H9 (cell line): Measurements from ENCODE around the gene ATP6V0E1. TPM values are rescaled to one million over a fixed set of nuclear protein-coding genes. Genes with fewer than 3 reads are reported as not detected.

Experiments
- DNase-seq: peaks from one replicate; pipeline ENCODE4 v3.0.0-alpha.2; 2017
- H2AFZ ChIP-seq: one replicate; pipeline ENCODE4 v1.6.1; 2013; ENCODE audit warnings: mild to moderate bottlenecking, low read length, control low read depth, moderate library complexity
- H2AK5ac ChIP-seq: 2 replicates; pipeline ENCODE4 v1.6.1; 2013; ENCODE audit warnings: low read length, control low read depth, mixed read lengths; ENCODE audit not compliant: insufficient read length
- H2BK120ac ChIP-seq: one replicate; pipeline ENCODE4 v1.6.1; 2013; ENCODE audit warnings: low read depth, mild to moderate bottlenecking, low read length, control low read depth, inconsistent platforms; ENCODE audit not compliant: poor library complexity, severe bottlenecking
- H2BK12ac ChIP-seq: 2 replicates; pipeline ENCODE4 v1.6.1; 2013; ENCODE audit warnings: low read length, control low read depth, mixed read lengths, low read depth; ENCODE audit not compliant: insufficient read length
- H2BK15ac ChIP-seq: 2 replicates; pipeline ENCODE4 v1.6.1; 2013; ENCODE audit warnings: low read depth, low read length, control low read depth
- H2BK20ac ChIP-seq: one replicate; pipeline ENCODE4 v1.6.1; 2013; ENCODE audit warnings: low read depth, mild to moderate bottlenecking, low read length, control low read depth, inconsistent platforms; ENCODE audit not compliant: poor library complexity, severe bottlenecking
- H2BK5ac ChIP-seq: 2 replicates; pipeline ENCODE4 v1.6.1; 2013; ENCODE audit warnings: low read length, control low read depth, mixed read lengths; ENCODE audit not compliant: insufficient read length
- H3K14ac ChIP-seq: 2 replicates; pipeline ENCODE4 v1.6.1; 2013; ENCODE audit warnings: low read length, control low read depth; ENCODE audit not compliant: insufficient read depth
- H3K18ac ChIP-seq: 2 replicates; pipeline ENCODE4 v1.6.1; 2013; ENCODE audit warnings: low read depth, mild to moderate bottlenecking, mixed read lengths, low read length, control low read depth; ENCODE audit not compliant: insufficient read length
- H3K23ac ChIP-seq: 2 replicates; pipeline ENCODE4 v1.6.1; 2013; ENCODE audit warnings: low read length, control low read depth, mixed read lengths, low read depth; ENCODE audit not compliant: insufficient read length
- H3K23me2 ChIP-seq: 2 replicates; pipeline ENCODE4 v1.6.1; 2013; ENCODE audit warnings: low read depth, mild to moderate bottlenecking, mixed read lengths, low read length, control low read depth; ENCODE audit not compliant: insufficient read length, poor library complexity, severe bottlenecking
- H3K27ac ChIP-seq: 2 replicates; pipeline ENCODE4 v1.5.1; 2013; ENCODE audit warnings: low read length, control low read depth, mixed read lengths, low read depth; ENCODE audit not compliant: insufficient read length
- H3K27me3 ChIP-seq: 2 replicates; pipeline ENCODE4 v1.6.1; 2013; ENCODE audit warnings: low read length, control low read depth, inconsistent platforms; ENCODE audit not compliant: insufficient read depth
- H3K4ac ChIP-seq: 2 replicates; pipeline ENCODE4 v1.6.1; 2013; ENCODE audit warnings: low read depth, mild to moderate bottlenecking, control low read depth, inconsistent platforms, low read length, moderate library complexity
- H3K4me1 ChIP-seq: 2 replicates; pipeline ENCODE4 v1.6.1; 2013; ENCODE audit warnings: low read length, control low read depth, inconsistent platforms; ENCODE audit not compliant: insufficient read depth
- H3K4me2 ChIP-seq: 2 replicates; pipeline ENCODE4 v1.6.1; 2013; ENCODE audit warnings: low read length, control low read depth, mixed read lengths; ENCODE audit not compliant: insufficient read length, insufficient read depth
- H3K56ac ChIP-seq: 2 replicates; pipeline ENCODE4 v1.6.1; 2013; ENCODE audit warnings: low read depth, mild to moderate bottlenecking, mixed read lengths, low read length, control low read depth; ENCODE audit not compliant: insufficient read length
- H3K79me1 ChIP-seq: 2 replicates; pipeline ENCODE4 v1.6.1; 2013; ENCODE audit warnings: low read depth, mild to moderate bottlenecking, moderate library complexity, low read length, control low read depth, inconsistent platforms; ENCODE audit not compliant: insufficient read depth, poor library complexity, severe bottlenecking
- H3K79me2 ChIP-seq: 2 replicates; pipeline ENCODE4 v1.6.1; 2013; ENCODE audit warnings: low read length, control low read depth, inconsistent platforms; ENCODE audit not compliant: insufficient read depth
- H3K9ac ChIP-seq: 2 replicates; pipeline ENCODE4 v1.6.1; 2013; ENCODE audit warnings: low read length, control low read depth, mixed read lengths; ENCODE audit not compliant: insufficient read length; ENCODE audit errors: extremely low read depth
- H3K9me3 ChIP-seq: one replicate; pipeline ENCODE4 v1.6.1; 2013; ENCODE audit warnings: low read depth, low read length, inconsistent platforms; ENCODE audit not compliant: control insufficient read depth
- H3T11ph ChIP-seq: one replicate; pipeline ENCODE4 v1.6.1; 2013; ENCODE audit warnings: mild to moderate bottlenecking, low read length, control low read depth, inconsistent platforms
- H4K20me1 ChIP-seq: one replicate; pipeline ENCODE4 v1.6.1; 2013; ENCODE audit not compliant: control insufficient read depth, insufficient read length, insufficient read depth
- H4K5ac ChIP-seq: 2 replicates; pipeline ENCODE4 v1.6.1; 2013; ENCODE audit warnings: low read depth, mild to moderate bottlenecking, mixed read lengths, low read length, control low read depth; ENCODE audit not compliant: insufficient read length
- H4K8ac ChIP-seq: replicated peaks from 2 replicates; pipeline ENCODE4 v1.6.1; 2013; ENCODE audit warnings: low read length, control low read depth, mixed read lengths, low read depth; ENCODE audit not compliant: insufficient read length
- H4K91ac ChIP-seq: 2 replicates; pipeline ENCODE4 v1.6.1; 2013; ENCODE audit warnings: low read depth, mild to moderate bottlenecking, moderate library complexity, mixed read lengths, low read length, control low read depth; ENCODE audit not compliant: insufficient read length
- H3K27ac Mint-ChIP-seq, 3 experiments: 2 replicates in 2 of 3; 3 replicates in 1 of 3; pipeline ENCODE4 v1.8.0; 2020 to 2021; ENCODE audit warnings: mixed read lengths in 3 of 3, mild to moderate bottlenecking in 1 of 3, moderate library complexity in 1 of 3
- H3K27me3 Mint-ChIP-seq: 2 replicates; pipeline ENCODE4 v1.8.0; 2021; ENCODE audit warnings: low read depth, mild to moderate bottlenecking, moderate library complexity, mixed read lengths
- H3K36me3 Mint-ChIP-seq, 3 experiments: 2 replicates in 2 of 3; 3 replicates in 1 of 3; pipeline ENCODE4 v1.8.0; 2020 to 2021; ENCODE audit warnings: low read depth in 3 of 3, mixed read lengths in 3 of 3; ENCODE audit not compliant: insufficient read depth in 1 of 3
- H3K4me1 Mint-ChIP-seq, 2 experiments: 2 replicates each; pipeline ENCODE4 v1.8.0; 2020; ENCODE audit warnings: mixed read lengths in 2 of 2
- H3K4me3 Mint-ChIP-seq, 2 experiments: 2 replicates in 1 of 2; 3 replicates in 1 of 2; pipeline ENCODE4 v1.8.0; 2020 to 2021; ENCODE audit warnings: mild to moderate bottlenecking in 2 of 2, mixed read lengths in 2 of 2, moderate library complexity in 1 of 2
- H3K9me3 Mint-ChIP-seq, 2 experiments: 2 replicates in 1 of 2; 3 replicates in 1 of 2; pipeline ENCODE4 v1.8.0; 2020; ENCODE audit warnings: mild to moderate bottlenecking in 2 of 2, mixed read lengths in 2 of 2, moderate library complexity in 1 of 2
- CTCF ChIP-seq: fragments of 200-600 bp; sonication (generic); conservative IDR thresholded peaks from 3 replicates; pipeline ENCODE4 v1.8.0; 2021; ENCODE audit warnings: antibody characterized with exemption, mild to moderate bottlenecking
- WGBS: extraction: QIAGEN DNeasy Blood & Tissue Kit; methylation state at CpG from one replicate; pipeline ENCODE4 v1.1.7; 2013; ENCODE audit warnings: missing lambda C conversion rate, low lambda C conversion rate, mixed read lengths; ENCODE audit not compliant: insufficient read length; ENCODE audit errors: extremely low coverage; 5-methylcytosine and 5-hydroxymethylcytosine counted together
- total RNA-seq: library from RNA; stranded (reverse); gene quantifications from 2 replicates; pipeline ENCODE4 v1.2.1, GENCODE V29; 2021

Gene ATP6V0E1
- total RNA-seq, 1 experiment from 2014 or later, result 101 TPM

DNA sequence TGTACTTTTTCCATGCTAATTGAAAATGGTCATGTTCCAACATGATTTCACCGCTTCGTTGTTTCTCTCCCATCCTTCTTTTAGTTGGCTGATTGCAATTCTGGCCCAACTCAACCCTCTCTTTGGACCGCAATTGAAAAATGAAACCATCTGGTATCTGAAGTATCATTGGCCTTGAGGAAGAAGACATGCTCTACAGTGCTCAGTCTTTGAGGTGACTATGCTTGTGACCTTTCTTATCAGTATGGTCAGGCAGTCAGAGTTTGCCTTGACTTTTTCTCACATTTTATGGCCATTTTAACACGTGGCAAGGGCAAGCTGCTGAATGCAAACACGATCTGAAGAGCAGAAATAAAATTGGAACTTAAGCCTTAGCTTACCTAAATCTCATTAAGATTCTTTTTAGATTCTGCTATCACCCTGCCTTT lies 36.6 kb downstream of the ATP6V0E1 start:
- no peaks in the 10 kb centered on the region for H3K23me2 ChIP-seq
- Mint-ChIP-seq H3K36me3 (peaks cover 17 to 35% (median 23%) of the 10 kb centered on the region in 3 experiments), H3K4me1 (peaks cover 17 to 19% of the 10 kb centered on the region in 2 experiments), H3K27ac (no peak overlapping the region), H3K4me3 (no peak overlapping the region), H3K9me3 (no peaks in the 10 kb centered on the region), H3K27me3 (no peaks in the 10 kb centered on the region)
- H3K4me1 ChIP-seq, result peaks cover 5% of the 10 kb centered on the region; the same call in 1 of the 2 replicates
- no peak overlapping the region for H3T11ph ChIP-seq
- no peak overlapping the region for H3K23ac ChIP-seq
- H3K79me2 ChIP-seq, result peaks cover 5% of the 10 kb centered on the region; the same call in 1 of the 2 replicates
- TF ChIP-seq CTCF, result no peak
- no peak overlapping the region for H2BK15ac ChIP-seq
- H3K9ac ChIP-seq, result no peak overlapping the region
- H3K18ac ChIP-seq, result no peak overlapping the region
- H3K27me3 ChIP-seq, result no peaks in the 10 kb centered on the region
- no peak overlapping the region for H2AFZ ChIP-seq
- no peaks in the 10 kb centered on the region for H4K20me1 ChIP-seq
- peaks cover 4% of the 10 kb centered on the region for H3K79me1 ChIP-seq
- no peak overlapping the region for H4K91ac ChIP-seq
- no peak overlapping the region for H3K4me2 ChIP-seq
- no peak overlapping the region for H4K5ac ChIP-seq
- H3K4ac ChIP-seq, result no peak overlapping the region
- no peak overlapping the region for H2BK12ac ChIP-seq
- H2BK5ac ChIP-seq, result no peak overlapping the region
- no CpG with 5 or more reads among the region's 5 CpGs for WGBS
- H3K27ac ChIP-seq, result no peak overlapping the region
- H3K56ac ChIP-seq, result no peak overlapping the region
- H2AK5ac ChIP-seq, result no peak overlapping the region
- no peak overlapping the region for H3K14ac ChIP-seq
- H4K8ac ChIP-seq, result no peak overlapping the region
- H2BK20ac ChIP-seq, result no peak overlapping the region
- no peak for DNase-seq
- no peaks in the 10 kb centered on the region for H3K9me3 ChIP-seq
- no peak overlapping the region for H2BK120ac ChIP-seq
